Fibroblast of villous mesenchyme (primary cell): ENCODE data around the gene SMC4. TPM values are rescaled to one million over a fixed set of nuclear protein-coding genes. Genes with fewer than 3 reads are reported as not detected.
A peak's percentile ranks its signal among the peaks of the same experiment; 100 is the strongest.
"Not testable (repeated sequence)": the region's sequence is repeated elsewhere in the genome, so short reads cannot be mapped to it uniquely, and the experiment has no call there.

Source experiments
- DNase-seq: peaks from one replicate; pipeline ENCODE4 v3.0.0-alpha.2; 2010; ENCODE audit warnings: low read depth
- H3K4me3 ChIP-seq: 2 replicates; pipeline ENCODE4 v1.5.1; 2011; ENCODE audit warnings: low read depth, mild to moderate bottlenecking, low read length
- CTCF ChIP-seq: IDR thresholded peaks from 2 replicates; pipeline ENCODE4 v1.5.1; 2012; ENCODE audit warnings: low read depth, mild to moderate bottlenecking, low read length; ENCODE audit not compliant: insufficient read depth
- total RNA-seq: library from RNA; depleted of rRNA; stranded (reverse); fragments of >200 nt; gene quantifications from 2 replicates; pipeline ENCODE4 v1.2.3, GENCODE V29; 2012

SMC4 gene
- total RNA-seq, 1 donor: 88.5 TPM

- H3K4me3 ChIP-seq: peak within 1 kb of the TSS; percentile 80
- DNase-seq: peak; percentile 97
- TF ChIP-seq CTCF: no peak
Measured at GRCh38 chr3:160449636-160450598, 50.5 kb downstream of the SMC4 start, which contains the start of gene TRIM59. Gene TRIM59, minus strand, starts transcription at chr3:160449786. Its CDS starts 10,603 bp downstream, at chr3:160439183.

GRCh38 chr3:160450846-160451245 lies 51.4 kb downstream of the SMC4 start:
- H3K4me3 ChIP-seq: peak overlapping the region; percentile 80

GRCh38 chr3:160451602-160452001 lies 52.2 kb downstream of the SMC4 start:
- DNase-seq: peak; percentile 30
- no peak overlapping the region for H3K4me3 ChIP-seq
- TF ChIP-seq CTCF: no peak

More at GRCh38 chr3:160450846-160451245, 51.4 kb downstream of the SMC4 start:
- TF ChIP-seq CTCF: no peak
- DNase-seq: peak; percentile 80

GRCh38 chr3:160452251-160452650 lies 52.8 kb downstream of the SMC4 start:
- not testable (repeated sequence) for H3K4me3 ChIP-seq, DNase-seq

- H3K4me3 ChIP-seq: no peak overlapping the region
- no peak for TF ChIP-seq CTCF
- DNase-seq: no peak
Measured at GRCh38 chr3:160454995-160455394, 55.5 kb downstream of the SMC4 start.

GRCh38 chr3:160455846-160456245 lies 56.4 kb downstream of the SMC4 start:
- DNase-seq: no peak
- no peak for TF ChIP-seq CTCF

GRCh38 chr3:160458151-160458550 lies 58.7 kb downstream of the SMC4 start:
- TF ChIP-seq CTCF: no peak
- no peak for DNase-seq
- H3K4me3 ChIP-seq: no peak overlapping the region

More at GRCh38 chr3:160455846-160456245, 56.4 kb downstream of the SMC4 start:
- no peak overlapping the region for H3K4me3 ChIP-seq
